HG03103 (cell line): ENCODE measurements around the gene PDZRN4.
"Not testable (repeated sequence)": the region's sequence is repeated elsewhere in the genome, so short reads cannot be mapped to it uniquely, and the experiment has no call there.

Experiments
- ATAC-seq: cut with Tn5 transposase; IDR thresholded peaks from one replicate; pipeline ENCODE4 v1.9.1; 2021; ENCODE audit warnings: low read depth; ENCODE audit not compliant: unreplicated experiment

PDZRN4 gene

DNA sequence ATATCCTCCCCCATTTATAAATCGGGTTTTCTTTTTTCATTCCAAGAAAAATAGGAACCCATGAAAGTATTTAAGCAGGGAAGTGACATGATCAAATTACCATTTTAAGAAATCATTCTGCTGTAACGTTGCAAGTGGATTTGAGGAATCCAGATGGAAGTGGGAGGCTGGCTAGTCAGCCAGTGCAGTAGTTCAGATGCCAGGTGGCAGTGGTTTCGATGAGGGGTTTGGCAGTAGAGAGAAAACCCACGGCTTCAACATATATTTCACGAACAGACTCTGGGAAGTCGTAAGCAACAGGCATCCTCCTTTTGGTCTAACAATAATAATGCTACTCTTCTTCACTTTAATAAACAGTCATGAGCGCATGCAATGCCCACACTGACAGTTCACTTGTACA lies 25.0 kb downstream of the PDZRN4 start:
- ATAC-seq, result no peak

DNA sequence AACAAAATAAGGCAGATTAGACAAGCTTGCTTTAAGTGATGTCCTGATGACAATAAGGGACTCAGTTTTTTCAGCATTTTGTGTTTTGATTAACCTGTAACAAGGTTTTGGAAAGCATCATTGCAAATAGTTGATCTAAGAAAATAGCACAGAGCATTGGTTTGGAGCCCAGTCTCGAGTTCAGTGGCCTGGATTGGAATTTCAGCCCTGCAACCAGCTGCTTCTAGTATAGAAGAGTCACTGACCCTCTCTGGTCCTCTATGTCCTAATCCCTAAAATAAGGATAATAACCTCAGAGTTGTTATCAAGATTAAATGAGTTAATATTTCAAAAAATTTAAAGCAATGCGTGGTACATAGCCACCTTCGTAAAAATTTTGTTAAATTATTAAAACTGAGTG lies 25.5 kb downstream of the PDZRN4 start:
- ATAC-seq, result no peak

DNA sequence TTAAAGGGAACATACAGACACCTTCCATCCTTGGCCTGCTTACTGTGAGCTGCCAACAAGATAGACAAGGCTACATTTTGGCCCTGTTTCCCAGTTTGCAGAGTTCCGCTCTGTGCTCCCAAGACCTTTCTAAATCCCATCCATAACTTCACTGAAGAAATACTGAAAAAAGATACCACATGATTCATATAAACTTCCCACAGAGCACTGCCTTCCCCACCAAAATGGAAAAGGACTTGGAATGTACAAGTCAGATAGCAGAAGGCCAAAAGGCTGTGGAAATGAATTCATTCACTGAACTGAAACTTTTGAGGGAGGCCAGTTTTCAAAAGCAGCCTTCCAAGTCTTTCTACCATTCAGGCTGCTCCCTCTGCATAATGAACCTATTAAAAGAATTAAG lies 29.6 kb downstream of the PDZRN4 start:
- no peak for ATAC-seq

DNA sequence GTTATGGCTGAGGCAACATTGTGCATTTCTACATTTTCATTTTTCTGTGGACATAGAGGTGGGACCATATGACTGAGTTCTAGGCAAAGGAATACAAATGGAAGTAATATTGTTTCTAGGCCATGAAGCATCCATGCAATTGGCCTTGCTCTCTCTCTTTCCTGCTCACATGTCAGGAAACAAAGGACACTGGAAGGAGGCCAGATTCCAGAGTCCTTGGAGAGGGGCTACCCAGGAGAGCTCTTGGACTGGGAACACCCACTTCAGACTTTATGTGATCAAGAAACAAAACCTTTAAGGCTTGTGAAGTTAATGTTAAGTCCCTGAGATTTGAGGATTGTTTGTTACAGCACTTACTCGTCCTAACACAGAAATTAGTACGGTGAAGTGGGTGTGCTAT lies 32.8 kb downstream of the PDZRN4 start:
- no peak for ATAC-seq

DNA sequence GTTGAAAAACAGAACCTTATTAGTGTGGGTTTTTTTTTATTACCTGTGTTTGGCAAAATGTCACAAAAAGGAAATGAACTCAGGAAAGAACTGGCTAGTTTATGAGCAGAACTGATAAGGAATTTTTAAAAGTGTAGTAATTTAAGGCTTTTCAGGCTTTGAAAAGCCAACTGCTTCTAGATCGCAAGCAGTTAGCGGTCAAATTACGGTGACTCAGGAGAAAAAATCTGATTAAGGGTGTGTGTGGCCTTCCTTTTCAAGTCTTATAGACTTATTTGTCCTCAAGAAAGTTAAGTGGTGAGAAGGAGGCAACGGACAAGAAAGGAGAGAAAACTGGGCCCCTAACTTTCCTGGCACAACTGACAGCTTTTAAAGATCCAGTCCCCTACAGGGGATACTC lies 33.4 kb downstream of the PDZRN4 start:
- no peak for ATAC-seq

DNA sequence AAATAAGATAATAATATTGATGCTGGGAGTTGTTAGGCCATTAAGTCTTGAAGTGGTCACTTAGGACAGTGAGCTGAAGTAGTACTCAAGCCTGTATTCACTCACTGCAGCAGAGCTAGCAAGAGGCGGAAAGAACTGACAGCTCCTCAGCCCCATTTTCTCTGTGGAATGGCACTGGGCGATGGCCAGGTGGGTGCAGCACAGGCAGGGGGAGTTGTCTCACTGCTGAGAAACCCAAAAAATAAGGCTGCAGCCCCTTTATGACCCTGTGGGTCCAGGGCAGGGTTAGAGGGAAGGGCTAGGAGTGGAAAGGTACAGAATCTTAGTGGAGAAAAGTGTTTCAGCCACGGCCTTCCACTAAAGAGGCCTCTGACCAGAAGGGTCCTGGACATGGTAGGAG lies 35.5 kb downstream of the PDZRN4 start:
- ATAC-seq, result no peak

DNA sequence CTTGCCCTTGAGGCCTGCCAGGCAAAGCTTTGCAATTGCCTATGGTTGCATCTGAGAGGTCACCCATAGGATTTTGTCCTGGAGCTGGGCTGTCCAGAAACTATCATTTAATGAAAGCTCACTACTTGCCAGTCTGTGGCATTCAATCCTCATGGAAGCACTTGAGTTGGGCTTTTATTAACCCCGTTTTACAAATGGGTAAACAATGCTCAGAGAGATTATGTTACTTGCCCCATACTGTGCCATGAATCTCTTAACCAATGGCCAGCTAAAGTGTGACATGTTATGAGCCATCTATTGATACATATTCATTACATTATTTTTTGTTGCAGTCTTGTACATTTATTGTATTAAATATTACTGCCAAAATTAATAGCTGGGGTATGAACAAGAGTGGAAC lies 35.9 kb downstream of the PDZRN4 start:
- ATAC-seq, result no peak

DNA sequence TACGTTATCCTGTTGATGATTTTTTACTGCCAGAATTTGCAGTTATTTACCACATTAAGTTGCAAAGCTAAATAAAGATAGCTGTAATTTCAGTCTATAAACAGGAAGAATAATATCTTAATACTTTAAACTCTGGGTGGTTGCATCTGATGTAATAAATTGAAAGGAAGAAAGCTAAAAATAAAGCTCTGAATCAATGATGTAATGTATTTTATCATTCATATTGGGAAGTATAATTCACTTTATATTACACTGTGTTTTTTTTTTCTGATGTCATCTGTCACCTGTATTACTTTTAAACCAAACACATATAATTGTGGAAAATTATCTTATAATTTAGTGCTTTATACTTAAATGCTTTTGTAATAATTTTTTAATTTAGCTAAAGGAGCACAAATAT lies 37.1 kb downstream of the PDZRN4 start:
- ATAC-seq, result no peak

DNA sequence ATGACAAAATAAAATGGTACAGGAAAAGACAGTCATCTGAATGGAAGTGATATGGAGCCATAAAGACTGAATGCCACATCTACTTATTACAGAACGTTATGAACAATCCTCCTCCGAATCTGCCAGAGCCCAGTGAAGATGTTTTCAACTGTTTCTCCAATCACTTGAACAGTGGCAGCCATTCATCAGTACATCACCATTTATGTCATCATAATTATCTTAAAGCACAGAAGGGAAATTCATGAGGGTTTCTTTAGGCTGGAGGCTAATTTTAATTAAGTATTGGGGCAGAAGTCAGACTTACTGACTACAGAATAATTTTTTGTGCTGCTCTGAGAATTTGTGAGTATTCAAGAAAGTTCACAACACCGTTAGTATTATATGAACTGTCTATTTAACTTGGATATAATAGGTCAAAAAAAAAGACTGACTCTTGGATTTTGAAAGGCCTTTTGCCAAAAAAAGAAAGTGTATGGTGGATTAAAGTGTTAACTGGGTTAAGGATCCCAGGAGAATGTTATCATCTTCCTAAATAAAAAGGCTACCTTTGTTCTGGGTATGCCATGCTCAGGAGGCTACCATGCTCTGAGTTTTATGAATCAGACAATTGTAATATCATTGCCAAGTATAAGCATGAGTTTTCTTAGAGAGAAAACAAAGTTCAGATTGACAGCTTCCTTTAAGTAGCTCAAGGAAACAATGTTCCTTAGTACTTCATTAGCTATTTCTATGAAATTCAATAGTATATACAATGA lies 40.1 kb downstream of the PDZRN4 start:
- no peak for ATAC-seq

DNA sequence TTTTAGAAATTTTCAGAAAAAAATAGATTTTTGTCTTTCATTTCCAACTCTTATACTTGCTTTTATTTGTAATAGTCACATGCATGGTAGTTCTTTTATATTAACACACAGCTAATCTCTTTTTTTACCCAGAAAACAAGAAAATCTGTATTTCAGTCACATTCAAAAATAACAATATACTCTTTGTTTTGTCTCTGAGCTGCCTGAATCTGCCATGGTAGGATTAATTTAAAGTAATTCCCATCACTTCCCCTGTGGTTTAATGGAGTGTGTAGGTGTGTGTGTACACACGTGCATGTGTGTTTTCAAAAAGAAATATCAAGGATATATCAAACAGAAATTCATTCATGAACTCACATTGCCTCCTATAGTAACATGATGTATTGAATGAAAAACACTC lies 42.6 kb downstream of the PDZRN4 start:
- ATAC-seq, result no peak

DNA sequence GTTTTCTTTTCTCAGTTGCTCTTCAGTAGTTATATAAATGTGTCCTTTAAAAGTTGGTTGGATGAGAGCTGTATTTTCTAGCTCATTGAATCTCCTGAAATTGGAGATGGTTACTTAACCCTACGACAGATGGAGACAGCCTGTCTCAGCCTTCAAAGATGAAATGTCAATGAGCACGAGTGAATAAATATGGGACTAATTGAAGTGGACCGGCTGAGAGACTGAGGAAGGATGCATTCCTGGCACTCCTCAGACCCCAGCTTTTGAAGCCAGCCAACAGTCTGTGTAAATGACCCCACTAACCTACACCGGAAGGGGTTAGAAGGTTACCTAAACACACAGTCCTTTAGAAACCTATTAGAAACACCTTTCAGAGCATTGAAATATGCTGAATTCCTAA lies 46.6 kb downstream of the PDZRN4 start:
- ATAC-seq, result no peak

DNA sequence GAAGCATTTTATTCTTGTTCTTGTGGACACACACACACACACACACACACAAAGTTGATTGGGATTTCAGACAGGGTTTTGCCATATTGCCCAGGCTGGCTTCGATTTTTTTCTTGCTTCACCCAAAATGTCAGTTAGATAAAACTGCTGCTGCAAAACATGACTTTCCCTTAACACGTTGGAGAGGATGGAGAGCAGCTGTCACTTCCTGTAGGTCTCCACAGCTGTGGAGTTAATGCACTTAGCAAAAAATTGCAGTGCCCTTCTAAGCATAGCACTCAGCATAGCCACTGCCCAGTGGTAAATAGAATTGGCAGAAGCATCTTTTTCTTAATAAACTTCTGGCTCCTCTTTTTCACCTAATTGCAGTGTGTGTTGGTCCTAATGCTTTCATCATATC lies 54.5 kb downstream of the PDZRN4 start:
- no peak for ATAC-seq

DNA sequence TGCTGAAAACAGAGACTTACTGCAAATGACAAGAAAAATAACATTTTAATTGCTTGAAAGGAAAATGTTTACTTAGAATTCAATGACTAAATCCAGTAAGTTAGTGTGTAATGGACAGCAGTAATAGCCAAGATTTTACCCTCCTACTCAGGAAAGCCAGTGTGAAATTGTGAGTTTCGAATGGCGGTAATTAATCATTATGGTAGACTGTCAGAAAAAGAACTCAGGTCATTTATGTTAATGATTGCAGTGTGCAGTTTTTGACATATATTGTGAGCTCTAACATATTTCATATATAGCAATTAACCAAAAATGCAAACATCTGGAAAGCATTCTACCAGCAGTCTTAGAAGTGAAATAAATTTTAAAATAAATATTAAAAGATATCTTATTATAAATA lies 60.3 kb downstream of the PDZRN4 start:
- no peak for ATAC-seq

DNA sequence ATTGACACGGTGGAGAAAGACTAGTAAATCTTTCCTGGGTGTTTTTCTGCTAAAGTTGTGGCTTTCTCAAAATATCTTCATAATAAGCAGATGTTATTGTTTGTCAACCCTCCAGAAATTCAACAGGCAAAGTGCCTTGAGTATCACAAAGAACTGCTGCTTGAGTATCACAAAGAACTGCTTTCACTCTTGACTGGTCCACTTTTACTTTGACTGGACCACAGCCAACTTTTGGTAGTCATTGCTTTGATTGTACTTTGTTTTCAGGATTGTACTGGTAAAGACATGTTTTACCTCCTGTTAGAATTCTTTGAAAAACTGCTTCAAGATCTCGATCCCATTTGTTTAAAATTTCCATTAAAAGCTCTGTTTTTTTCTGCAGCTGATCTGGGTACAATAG lies 62.6 kb downstream of the PDZRN4 start:
- no peak for ATAC-seq

DNA sequence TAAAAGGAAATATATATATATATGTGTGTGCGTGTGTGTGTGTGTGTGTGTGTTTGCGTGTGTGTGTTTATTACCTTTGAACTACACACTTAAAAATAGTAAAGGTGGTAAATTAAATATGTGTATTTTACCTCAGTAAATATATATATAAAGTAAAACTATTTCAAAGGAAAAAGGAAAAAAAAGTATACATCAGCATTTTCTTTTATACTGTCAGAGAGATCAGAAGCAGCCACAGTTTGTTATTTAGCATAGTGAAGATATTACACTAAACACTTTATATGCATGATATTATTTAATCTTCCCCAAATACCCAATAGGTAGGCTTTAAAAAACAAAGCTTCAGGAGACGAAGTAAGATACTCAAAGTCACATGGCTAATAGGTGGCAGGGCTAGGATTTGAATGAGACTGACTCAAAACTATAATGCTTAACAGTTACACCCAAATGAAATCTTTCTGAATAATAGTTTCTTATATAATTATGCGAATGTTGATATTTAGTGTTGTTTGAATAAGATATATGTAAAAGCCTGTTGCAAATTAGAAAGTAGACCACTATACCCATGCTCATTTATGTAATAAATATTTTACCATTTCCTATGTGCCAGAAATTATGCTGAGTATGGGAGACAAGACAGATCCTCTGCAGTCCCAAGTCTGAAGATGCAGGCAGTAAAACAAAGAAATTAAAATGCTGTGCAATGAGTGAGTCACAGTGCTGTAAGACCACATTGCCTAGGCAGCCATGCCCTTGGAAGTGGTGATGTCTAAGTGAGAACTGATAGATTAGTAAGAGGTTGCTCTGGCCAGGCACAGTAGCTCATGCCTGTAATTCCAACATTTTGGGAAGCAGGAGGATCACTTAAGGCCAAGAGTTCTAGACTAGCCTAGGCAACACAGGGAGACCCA lies 66.1 kb downstream of the PDZRN4 start:
- ATAC-seq, result no peak

DNA sequence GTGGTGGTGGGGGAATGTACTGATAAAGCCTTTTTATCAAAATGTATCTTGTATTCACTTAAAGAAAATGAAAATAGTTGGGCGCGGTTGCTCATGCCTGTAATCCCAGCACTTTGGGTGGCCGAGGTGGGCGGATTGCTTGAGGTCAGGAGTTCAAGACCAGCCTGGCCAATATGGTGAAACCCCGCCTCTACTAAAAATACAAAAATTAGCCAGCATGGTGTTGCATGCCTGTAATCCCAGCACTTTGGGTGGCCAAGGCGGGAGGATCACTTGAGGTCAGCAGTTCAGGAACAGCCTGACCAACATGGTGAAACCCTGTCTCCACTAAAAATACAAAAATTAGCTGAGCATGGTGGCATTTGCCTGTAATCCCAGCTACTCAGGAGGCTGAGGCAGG lies 75.1 kb downstream of the PDZRN4 start:
- ATAC-seq, result not testable (repeated sequence)

DNA sequence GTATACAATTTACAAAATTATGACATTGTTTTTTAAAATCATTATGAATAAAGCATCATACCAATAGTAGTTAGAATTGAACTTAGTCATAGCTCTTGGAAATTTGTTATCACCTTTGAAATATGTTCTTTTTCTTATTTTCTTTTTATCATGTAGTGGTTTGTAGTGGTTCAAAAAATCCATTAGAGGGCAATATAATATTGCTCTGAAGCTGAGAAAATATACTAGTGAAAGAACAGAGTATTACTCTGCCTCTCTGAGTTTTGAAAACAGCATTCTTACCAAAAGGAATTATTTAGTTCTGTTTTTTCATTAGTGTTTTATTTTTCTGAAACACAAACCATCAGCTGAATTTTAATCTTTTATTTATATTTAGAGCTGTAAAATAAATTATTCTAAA lies 76.2 kb downstream of the PDZRN4 start:
- no peak for ATAC-seq

DNA sequence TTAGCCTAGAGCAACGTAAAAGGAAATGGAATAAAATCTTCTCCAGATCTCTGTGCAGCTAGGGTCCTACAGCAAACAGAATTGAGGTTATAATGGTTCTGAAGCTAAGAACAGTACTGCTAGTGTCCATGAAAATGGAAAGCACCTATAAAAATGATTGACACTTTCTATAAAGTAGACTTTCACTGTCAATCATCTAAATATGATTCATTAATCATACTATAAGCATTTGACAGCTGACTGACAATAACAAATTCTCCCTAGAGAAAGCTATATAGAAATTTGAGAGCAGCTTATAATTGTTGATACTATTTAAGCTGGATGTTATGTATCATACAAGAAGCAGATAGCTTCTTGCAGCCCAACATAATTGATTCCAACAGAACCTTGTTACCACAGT lies 80.9 kb downstream of the PDZRN4 start:
- ATAC-seq, result no peak

DNA sequence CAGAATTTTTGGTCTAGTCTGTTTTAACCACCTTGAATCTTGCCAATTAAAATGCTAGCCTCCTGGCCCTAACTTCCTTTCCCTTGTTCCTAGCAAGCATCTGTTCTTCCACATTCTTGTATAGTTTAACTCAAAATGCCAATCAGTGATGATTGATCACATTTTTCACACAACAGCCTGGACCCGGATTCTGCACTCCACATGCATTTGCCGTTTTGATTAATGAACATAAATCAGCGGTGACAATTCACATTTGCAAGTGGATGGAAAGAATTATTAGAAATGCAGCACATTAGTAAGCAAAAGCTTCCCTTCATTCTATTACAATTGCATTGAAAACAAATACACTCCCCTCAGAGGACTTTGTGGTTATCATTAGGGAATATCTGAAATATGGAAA lies 83.4 kb downstream of the PDZRN4 start:
- ATAC-seq, result no peak

DNA sequence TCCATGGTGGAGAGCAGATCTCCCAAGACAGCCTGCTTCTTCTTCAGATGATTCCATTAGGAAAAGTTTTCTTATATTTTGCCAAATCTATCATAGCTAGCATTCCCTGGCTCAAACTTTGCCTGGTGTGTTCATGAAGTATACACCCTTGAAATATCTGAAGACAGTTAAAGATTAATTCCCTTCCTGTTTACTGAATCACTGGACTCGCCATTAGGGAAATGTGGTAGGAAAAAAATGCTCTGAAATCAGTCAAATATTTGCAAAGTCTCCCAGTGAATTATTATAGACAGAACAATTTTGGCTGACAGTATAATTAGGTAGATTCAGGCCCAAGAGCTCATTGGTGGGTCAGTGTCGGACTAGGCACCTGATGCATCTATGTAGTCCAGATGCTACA lies 86.5 kb downstream of the PDZRN4 start:
- no peak for ATAC-seq

DNA sequence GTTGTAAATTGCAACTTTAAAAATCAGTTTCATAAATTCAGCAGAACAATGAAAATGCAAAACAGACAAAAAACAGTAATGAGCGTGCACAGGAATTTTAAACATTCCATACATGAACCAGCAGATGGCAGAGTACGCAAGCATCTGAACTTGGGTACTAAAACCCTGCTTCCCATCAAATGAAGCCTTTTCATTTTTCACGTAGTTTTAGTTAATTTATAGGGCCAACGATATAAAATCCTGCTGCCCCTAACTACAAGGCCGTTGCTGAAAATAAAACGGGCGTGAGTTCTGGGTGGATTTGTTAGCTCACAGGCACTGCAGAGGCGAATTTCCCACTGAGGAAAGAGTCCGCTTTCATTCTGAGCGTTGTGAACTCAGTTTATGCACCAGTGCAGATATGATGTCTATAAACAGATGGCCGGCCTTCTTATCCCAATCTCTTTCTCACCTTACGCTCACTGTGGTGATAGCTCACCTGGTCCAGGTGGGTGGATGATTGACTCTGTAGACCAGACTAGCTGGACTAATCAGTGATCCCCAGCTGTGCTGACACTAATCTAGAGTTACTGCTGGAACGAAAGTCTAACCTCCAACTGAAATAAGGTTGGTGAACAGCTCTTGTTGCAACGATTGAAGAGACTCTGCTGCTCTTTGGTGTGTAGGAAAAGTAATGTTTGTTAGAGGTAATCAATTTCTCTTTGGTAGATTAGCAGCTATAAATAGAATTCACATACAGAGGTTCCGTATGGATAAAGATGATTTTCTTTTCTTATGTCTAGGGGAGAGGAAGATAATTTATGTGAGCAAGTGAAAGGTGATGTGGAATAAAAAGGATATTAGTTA lies 89.2 kb downstream of the PDZRN4 start:
- peak; percentile 59 for ATAC-seq
